Transverse colon (tissue), 4 donors: ENCODE results near the gene HNRNPUL1. TPM values are rescaled to one million over a fixed set of nuclear protein-coding genes. Genes with fewer than 3 reads are reported as not detected.

Experiments used
- DNase-seq: peaks from one replicate; pipeline ENCODE4 v3.0.0-alpha.2; 2019
- H3K27ac ChIP-seq, 4 donors: fragments of 200-600 bp; sonication (generic); 2 replicates each; pipeline ENCODE4 v1.5.1; 2016 to 2018; ENCODE audit warnings: inconsistent platforms in 4 of 4
- H3K27me3 ChIP-seq: fragments of 200-600 bp; sonication (generic); 2 replicates; pipeline ENCODE4 v1.5.1; 2017; ENCODE audit warnings: inconsistent platforms
- H3K36me3 ChIP-seq, 4 donors: fragments of 200-600 bp; sonication (generic); 2 replicates each; pipeline ENCODE4 v1.5.1; 2017 to 2019; ENCODE audit warnings: inconsistent platforms in 4 of 4
- H3K4me1 ChIP-seq, 4 donors: fragments of 200-600 bp; sonication (generic); 2 replicates each; pipeline ENCODE4 v1.5.1; 2017 to 2020; ENCODE audit warnings: inconsistent platforms in 4 of 4
- H3K4me3 ChIP-seq, 4 donors: fragments of 200-600 bp; sonication (generic); 1 replicate in 1 of 4; 2 replicates in 3 of 4; pipeline versions ENCODE4 v1.5.1 to v1.6.1; 2017 to 2019; ENCODE audit warnings: inconsistent platforms in 4 of 4
- H3K9me3 ChIP-seq, 2 donors: fragments of 200-600 bp; sonication (generic); 2 replicates each; pipeline ENCODE4 v1.5.1; 2017 to 2019; ENCODE audit warnings: inconsistent platforms in 2 of 2
- CTCF ChIP-seq, 5 experiments: fragments of 200-600 bp in 3 of 5; fragments of 450-650 bp in 2 of 5; sonication (generic) in 3 of 5; IDR thresholded peaks; 1 replicate in 2 of 5; 2 replicates in 3 of 5; pipeline ENCODE4 v1.5.1; 2016 to 2017; ENCODE audit warnings: antibody characterized with exemption in 5 of 5, inconsistent platforms in 3 of 5, mild to moderate bottlenecking in 2 of 5, moderate library complexity in 1 of 5
- EP300 ChIP-seq: sonication (generic); formaldehyde crosslinking; IDR thresholded peaks from one replicate; pipeline ENCODE4 v1.6.1; 2017; ENCODE audit warnings: antibody characterized with exemption, low read depth
- POLR2A ChIP-seq: fragments of 450-650 bp; IDR thresholded peaks from one replicate; pipeline ENCODE4 v1.6.1; 2016; ENCODE audit warnings: antibody characterized with exemption, mild to moderate bottlenecking, moderate library complexity
- POLR2AphosphoS5 ChIP-seq, 3 donors: sonication (generic); formaldehyde crosslinking; IDR thresholded peaks; one replicate each; pipeline ENCODE4 v1.6.1; 2016; ENCODE audit warnings: antibody characterized with exemption in 3 of 3
- WGBS, 2 donors: methylation state at CpG; one replicate each; pipeline ENCODE4 v1.1.5; 2018; ENCODE audit warnings: low coverage in 1 of 2; 5-methylcytosine and 5-hydroxymethylcytosine counted together
- in situ Hi-C, 4 donors: fragments of 200-750 bp; cut with MboI; loops; one replicate each; pipeline versions ENCODE4 v1.15.0 to v1.15.1; 2017; ENCODE audit warnings: low sequenced_read_pairs in 3 of 4, low pct_ligation_motif_present in 1 of 4, low pct_unique_long_range_greater_than_20kb in 1 of 4
- intact Hi-C: fragments of 100-400 bp; cut with DNase I; formaldehyde crosslinking; loops from one replicate; pipeline ENCODE4 v1.15.1; 2023; ENCODE audit warnings: low total_unique reads
- total RNA-seq, 4 donors: library from RNA; depleted of rRNA; stranded (reverse); fragments of >200 nt; gene quantifications; one replicate each; pipeline ENCODE4 v1.1.0, GENCODE V29; 2016

The HNRNPUL1 gene
- total RNA-seq, 4 donors from 2014 or later: 115 to 296 (median 145) TPM

GRCh38 chr19:41264581-41265394, 616 bp downstream of the HNRNPUL1 start:
- TF ChIP-seq EP300 (no peak), CTCF (IDR thresholded peaks at IDR 0.05) (peak in 1 of 5 experiments; percentile 2)
- peak overlapping the region; percentile 89 to 99 (median 98) for H3K4me3 ChIP-seq
- intact Hi-C loops (no loop called here), in situ Hi-C loops (loop anchor here in 2 of 4 donors (5.0 to 25.0 kb wide), 2 partner anchors 62 to 602 kb away; no protein-coding TSS in a partner anchor)
- H3K4me1 ChIP-seq: peaks cover 11 to 32% (median 26%) of the 10 kb centered on the region in 4 donors
- 0 to 1% methylated on average over 6 to 38 of the region's 75 CpGs for WGBS, 2 donors
- H3K9me3 ChIP-seq: no peaks in the 10 kb centered on the region
- DNase-seq: peak; percentile 65
- H3K27me3 ChIP-seq: no peaks in the 10 kb centered on the region
- peak overlapping the region; percentile 99 to 100 (median 100) for H3K27ac ChIP-seq
- peaks cover 0 to 22% (median 9%) of the 10 kb centered on the region in 4 donors for H3K36me3 ChIP-seq

GRCh38 chr19:41265395-41266153, 1.4 kb downstream of the HNRNPUL1 start:
- in situ Hi-C loops: loop anchor here in 1 of 4 donors (25.0 kb wide), 1 partner anchor 603 kb away; no protein-coding TSS in a partner anchor
- peak; percentile 24 for DNase-seq

GRCh38 chr19:41269055-41269454, 4.9 kb downstream of the HNRNPUL1 start:
- intact Hi-C loops: no loop called here
- no peak for DNase-seq
- Histone ChIP-seq H3K36me3 (peaks cover 0 to 64% (median 35%) of the 10 kb centered on the region in 4 donors), H3K4me3 (no peak overlapping the region), H3K27me3 (no peaks in the 10 kb centered on the region), H3K4me1 (peaks cover 11 to 24% (median 23%) of the 10 kb centered on the region in 4 donors), H3K27ac (no peak overlapping the region), H3K9me3 (no peaks in the 10 kb centered on the region)
- TF ChIP-seq POLR2AphosphoS5 (IDR thresholded peaks at IDR 0.05) (no peak), EP300 (no peak), CTCF (IDR thresholded peaks at IDR 0.05) (no peak), POLR2A (no peak)
- in situ Hi-C loops: loop anchor here in 1 of 4 donors (25.0 kb wide), 1 partner anchor 607 kb away; no protein-coding TSS in a partner anchor
- WGBS, 2 donors: 60 to 92% methylated on average over 1 to 2 of the region's 2 CpGs

More at GRCh38 chr19:41265395-41266153, 1.4 kb downstream of the HNRNPUL1 start:
- Histone ChIP-seq H3K4me3 (peak overlapping the region; percentile 89 to 99 (median 98)), H3K4me1 (peaks cover 11 to 32% (median 26%) of the 10 kb centered on the region in 4 donors), H3K27me3 (no peaks in the 10 kb centered on the region), H3K27ac (peak overlapping the region; percentile 99 to 100 (median 100)), H3K9me3 (no peaks in the 10 kb centered on the region), H3K36me3 (peaks cover 0 to 30% (median 13%) of the 10 kb centered on the region in 4 donors)
- intact Hi-C loops: no loop called here
- peak; percentile 16 for TF ChIP-seq POLR2A
- TF ChIP-seq EP300: no peak
- 3% methylated on average over 17 of the region's 17 CpGs; no CpG with 5 or more reads in 1 of the 2 donors for WGBS, 2 donors

- in situ Hi-C loops (loop anchor here in 1 of 4 donors (25.0 kb wide), 1 partner anchor 607 kb away; no protein-coding TSS in a partner anchor), intact Hi-C loops (no loop called here)
- peaks cover 0 to 70% (median 38%) of the 10 kb centered on the region in 4 donors for H3K36me3 ChIP-seq
- 96 to 97% methylated on average over 5 of the region's 5 CpGs for WGBS, 2 donors
- no peaks in the 10 kb centered on the region for H3K27me3 ChIP-seq
- TF ChIP-seq POLR2A (no peak), POLR2AphosphoS5 (IDR thresholded peaks at IDR 0.05) (no peak), EP300 (no peak)
- DNase-seq: no peak
- no peak overlapping the region for H3K4me3 ChIP-seq
- peaks cover 11 to 24% (median 23%) of the 10 kb centered on the region in 4 donors for H3K4me1 ChIP-seq
- H3K9me3 ChIP-seq: no peaks in the 10 kb centered on the region
- H3K27ac ChIP-seq: no peak overlapping the region
Observed at GRCh38 chr19:41269571-41269970, 5.4 kb downstream of the HNRNPUL1 start.
